HG03095 (cell line): Measurements from ENCODE around the gene FCHSD2.

Source experiments
- ATAC-seq: cut with Tn5 transposase; IDR thresholded peaks from one replicate; pipeline ENCODE4 v1.9.1; 2021; ENCODE audit warnings: moderate library complexity; ENCODE audit not compliant: unreplicated experiment

Gene FCHSD2

DNA sequence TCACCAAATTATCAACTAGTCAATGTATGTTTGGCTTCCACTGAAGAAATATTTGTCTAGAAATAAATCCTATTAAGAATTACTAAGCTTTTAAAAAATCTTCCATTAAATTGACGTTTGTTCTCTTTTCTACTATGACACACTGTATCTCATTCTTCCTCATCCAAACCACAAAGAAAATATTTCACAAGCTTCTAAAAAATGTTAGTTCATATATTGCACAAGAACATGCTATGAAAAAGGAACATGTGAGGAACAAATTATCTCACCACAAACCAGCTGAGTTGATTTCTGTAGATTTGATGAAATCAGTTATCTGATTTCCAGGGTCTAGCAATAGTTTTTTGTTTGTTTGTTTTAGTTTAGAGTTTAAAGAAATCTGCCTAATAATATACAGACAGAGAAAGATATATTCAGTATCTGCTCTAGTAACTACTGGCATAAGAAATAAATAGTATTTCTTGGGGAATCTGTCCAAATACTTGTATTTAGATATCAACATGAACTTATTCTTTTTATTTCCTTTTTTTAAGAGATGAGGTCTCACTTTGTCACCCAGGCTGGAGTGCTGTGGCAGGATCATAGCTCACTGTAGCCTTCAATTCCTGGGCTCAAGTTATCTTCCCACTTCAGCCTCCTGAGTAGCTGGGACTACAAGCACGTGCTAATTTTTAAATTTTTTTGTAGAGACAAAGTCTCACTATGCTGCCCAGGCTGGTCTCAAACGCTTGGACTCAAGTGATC lies 166.2 kb downstream of the FCHSD2 start:
- no peak for ATAC-seq

DNA sequence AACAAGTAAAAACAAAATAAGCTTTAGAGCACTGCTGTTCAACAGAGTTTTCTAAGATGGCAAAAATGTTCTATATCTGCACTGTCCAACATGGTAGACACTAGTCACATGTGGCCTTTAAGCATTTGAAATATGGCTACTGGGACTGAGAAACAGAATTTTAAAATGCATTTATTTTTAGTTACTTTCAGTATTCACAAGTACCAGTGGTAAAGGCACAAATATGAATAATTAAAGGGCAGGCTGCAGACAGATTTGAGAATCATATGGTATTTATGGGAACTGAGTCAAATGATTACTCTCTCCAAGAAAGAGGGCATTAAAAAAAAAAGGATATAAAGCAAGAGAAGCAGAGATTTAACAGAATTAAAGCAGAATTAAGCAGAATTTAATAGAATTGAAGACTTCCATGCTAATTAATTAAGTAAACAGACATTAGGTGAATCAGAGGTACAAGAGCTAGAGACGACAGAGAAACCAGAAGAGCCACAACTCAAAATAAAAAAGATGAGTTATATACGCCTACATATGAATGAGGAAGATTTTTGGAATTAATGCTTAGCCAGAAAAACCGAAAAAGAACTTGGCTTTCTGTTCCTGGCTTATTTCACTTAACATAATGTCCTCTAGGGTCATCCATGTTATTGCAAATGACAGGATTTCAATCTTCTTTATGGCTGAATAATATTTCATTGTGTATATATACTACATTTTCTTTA lies 167.5 kb downstream of the FCHSD2 start:
- no peak for ATAC-seq

DNA sequence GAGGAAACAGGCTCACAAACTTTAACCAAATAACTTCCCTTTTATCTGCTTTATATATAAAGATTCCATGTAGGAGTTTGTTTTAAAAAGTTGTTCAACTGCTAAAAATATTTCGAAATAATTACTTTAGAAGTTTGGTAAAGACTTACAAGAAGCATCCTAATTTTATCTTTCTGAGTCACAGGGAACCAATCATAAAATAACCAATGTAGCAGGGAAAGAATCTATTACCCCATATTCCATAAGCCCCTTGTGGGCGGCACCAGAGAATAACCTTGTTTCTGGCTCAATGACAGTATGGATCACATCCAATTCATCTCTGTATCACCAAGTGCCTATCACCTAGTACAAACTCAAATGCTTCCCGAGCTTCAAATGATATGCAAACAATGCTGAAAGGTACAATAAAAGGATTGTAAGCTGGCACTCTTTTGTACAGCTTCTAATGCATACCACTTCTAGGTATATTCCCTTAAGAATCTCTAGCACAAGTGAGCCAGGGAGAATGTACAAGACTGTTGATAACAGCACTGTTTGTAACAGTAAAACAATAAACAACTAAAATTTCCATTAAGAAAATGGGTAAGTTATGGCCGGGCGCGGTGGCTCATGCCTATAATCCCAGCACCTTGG lies 169.5 kb downstream of the FCHSD2 start:
- no peak for ATAC-seq

DNA sequence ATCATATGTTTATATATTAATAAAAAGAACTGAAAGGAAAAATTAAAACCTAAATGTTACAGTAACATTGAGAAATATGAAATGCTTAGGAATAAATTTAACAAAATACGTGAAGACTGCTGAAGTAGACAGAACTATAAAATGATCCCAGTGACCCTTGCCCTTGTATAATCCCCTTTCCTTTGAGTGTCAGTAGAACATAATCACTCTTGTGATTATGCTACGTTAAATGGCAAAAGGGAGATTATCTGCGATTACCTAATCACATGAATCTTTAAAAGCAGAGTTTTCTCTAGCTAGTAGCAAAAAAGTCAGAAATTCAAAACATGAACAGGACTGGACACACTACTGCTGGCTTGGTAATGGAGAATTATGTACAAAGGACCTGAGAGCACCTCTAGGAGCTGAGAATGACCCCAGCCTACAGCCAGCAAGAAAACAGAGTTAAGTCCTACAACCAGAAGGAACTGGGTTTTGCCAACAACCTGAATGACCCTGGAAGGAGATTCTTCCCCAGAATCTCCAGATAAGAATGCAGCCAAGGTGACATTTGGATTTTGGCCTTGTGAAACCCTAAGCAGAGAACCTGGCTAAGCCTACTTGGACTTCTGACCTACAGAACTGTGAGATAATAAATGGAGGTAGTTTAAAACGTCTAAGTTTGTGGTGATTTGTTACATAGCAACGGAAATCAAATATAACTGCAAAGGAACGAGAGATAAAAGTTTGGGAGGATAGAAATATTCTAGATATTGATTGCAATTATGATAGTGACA lies 170.7 kb downstream of the FCHSD2 start:
- ATAC-seq = no peak

DNA sequence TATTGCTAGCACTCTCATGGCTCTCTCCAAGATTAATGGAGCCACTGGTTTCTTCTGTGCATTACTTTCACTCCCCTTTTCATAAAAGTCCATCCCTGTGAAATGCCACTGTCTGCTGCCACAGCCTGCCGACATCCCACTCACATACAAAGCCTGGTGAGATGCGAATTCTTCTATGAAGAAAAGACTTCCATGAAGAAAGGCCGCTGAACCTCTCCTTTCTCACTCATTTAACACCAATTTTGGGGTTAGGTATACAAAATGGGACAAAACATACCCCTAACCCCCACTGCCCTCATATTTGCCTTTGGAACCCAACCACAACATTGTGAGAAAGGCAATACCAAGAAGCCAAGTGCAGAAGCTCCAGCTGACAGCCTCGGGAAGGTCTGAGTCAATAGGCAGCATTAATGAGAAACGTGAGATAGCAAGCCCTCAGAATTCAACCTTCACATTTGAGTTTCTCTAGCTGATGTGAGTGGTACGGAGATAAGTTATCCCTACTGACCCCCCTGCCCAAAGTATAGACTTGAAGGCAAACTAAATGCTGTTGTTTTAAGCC lies 171.5 kb downstream of the FCHSD2 start:
- ATAC-seq = no peak

DNA sequence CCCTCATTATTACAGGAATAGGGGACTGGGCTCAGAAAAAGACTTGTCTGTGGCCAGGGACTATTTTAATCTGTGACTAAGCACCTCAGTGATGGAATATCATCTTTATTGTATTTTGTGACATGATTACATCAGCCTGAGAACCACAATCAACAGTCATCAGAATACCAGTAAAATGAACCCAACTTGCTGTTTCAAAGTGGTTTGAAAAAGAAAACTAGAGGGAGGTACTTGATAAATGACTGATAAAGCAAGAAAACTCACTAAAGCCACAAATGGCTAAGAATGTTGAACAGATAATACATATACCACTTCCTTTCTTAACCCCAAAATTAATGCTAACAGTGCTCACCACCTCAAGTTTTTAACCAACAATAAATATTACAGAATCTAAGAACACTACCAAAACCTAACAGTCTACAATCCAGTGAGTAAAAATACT lies 172.2 kb downstream of the FCHSD2 start:
- no peak for ATAC-seq

DNA sequence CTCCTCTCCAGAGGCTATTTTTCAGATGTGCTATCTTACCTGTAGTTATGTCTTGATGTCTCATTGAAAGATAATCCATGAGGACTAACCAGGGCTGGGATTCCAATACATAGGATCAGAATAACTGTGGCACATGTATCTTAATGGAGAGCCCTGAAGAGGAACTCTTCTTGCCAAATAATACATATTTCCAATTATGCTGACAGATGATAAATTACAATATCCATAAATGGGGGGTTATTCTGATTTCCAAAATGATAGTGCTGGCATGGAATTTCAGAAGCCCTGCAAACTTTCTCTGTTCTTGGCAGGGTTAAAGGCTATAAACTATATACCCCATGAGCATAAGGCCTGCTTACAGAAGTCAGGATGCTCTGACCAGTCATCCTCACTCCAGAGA lies 173.7 kb downstream of the FCHSD2 start:
- no peak for ATAC-seq

DNA sequence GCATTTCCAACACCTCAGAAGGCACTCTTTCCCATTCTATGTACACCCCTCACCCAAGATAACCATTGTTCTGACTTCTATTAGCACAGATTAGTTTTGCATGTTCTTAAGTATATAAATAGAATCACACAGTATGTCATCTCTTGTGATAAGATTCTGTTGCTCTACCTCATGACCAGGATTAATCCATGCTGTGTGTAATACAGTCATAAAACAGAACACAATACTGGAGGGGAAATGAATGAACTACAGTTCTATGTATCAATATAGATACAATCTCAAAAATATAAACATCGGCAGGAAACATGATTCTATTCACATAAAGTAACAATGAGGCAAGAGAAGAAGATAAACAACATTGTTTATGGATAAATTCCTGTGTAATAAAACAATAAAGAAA lies 176.4 kb downstream of the FCHSD2 start:
- ATAC-seq = no peak

DNA sequence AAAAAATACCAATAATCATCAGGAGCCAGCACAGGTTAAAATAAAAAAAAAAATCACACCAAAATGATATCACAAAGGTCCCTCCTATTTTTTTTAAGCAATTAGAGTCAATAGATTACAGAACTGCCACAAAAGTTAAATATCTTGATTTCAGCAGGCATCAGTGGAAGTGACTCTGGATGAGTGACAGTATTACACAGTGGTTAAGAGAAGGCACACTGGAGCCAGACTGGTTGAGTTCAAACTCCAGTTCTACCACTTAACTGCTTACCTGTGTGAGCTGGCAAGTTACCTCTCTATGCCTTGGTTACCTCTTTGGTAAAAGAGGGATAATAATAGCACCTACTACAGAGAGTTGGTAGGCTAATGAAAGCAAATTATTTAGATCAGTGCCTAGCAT lies 179.4 kb downstream of the FCHSD2 start:
- ATAC-seq = no peak

DNA sequence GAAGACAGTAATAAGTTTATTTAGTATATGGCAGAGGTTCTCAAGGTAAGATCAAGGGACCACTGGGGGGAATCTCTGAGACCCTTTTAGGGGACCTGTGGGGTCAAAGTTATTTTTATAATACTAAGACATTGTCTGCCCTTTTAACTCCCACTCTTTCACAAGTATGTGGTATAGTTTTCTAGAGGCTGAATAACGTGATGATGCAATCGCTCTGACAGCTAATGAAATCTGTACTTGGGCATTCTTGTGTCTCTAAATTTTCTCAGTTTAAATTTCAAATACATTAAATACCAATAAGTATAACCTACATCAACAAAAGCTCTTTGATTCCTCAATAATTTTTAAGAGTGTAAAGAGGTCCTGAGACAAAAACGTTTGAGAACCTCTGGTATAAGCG lies 180.0 kb downstream of the FCHSD2 start:
- no peak for ATAC-seq

DNA sequence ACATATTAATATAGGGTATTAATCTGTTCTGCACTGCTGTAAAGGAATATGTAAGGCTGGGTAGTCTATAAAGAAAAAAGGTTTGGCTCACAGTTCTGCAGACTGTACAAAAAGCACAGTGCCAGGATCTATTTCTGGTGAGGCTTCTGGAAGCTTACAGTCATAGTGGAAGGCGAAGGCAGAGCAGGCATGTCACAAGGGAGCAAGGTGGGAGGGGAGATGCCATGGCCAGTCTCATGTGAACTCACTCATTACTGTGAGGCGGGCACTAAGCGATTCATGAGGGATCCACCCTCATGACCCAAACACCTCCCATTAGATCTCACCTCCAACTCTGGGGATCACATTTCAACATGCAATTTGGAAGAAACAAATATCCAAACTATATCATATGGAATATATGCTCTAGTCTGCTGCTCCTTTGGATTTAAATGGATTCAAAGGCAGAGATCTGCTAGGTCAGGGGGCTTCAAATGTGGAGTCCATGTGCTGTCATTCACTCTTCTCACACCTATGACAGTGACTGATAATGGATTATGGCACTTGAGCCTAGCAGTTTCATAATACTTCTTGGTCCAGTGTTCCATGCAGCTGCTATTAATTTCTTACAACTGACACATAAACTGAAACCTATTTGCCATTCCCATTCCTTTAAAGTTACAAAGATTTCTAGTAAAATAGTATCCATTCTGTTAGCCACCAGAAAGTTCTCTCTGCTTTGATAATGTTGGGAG lies 182.0 kb downstream of the FCHSD2 start:
- no peak for ATAC-seq

DNA sequence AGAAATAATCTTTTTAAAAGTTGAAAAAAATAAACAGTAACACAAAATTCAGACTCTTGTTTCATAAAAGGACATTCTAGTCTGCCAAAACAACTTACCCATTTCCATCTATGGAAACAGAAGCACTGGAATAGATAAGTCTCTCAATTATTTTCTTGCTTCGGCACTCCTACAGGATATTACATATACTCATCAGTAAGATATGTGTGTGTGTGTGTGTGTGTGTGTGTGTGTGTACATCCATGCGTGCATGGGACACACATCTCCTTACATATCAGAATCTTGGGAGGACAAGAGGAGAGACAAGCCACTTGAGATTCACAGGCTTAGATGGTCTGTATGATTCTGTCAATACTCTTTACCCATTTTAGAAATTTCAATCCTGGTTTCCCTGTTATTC lies 183.3 kb downstream of the FCHSD2 start:
- no peak for ATAC-seq

DNA sequence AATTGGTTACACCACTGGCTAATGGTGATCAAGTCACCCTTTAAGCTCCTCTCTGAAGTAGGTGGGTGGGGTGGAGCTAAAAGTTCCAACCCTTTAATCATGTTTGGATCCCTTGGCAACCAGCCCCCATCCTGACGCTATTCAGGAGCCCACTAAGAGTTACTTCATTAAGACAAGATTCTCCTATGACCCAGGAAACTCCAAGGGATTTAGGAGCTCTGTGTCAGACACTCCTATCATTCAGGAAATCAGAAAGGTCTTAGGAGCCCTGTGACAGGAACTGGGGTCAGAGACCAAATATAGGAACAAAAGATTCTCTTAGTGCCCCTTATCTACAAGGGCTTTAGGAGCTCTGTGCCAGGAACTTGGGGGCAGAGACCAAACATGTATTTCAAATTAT lies 186.7 kb downstream of the FCHSD2 start:
- no peak for ATAC-seq

DNA sequence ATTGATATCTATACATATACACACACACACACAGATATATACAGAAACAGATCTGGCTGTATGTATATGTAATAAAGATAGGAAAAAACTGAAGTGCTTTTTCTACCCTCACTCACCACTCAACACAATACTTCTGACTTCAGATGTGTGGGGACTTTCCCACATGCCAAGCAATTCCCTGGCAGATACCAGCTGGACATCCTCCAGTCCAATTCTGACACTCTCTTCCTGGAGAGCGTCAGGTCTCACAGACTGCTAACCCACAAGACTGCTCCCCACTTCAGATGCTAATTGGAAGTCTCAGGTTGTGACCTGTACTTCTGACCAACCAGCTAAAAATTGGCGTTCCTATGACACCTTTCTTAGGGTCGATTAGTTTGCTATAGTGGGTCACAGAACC lies 187.3 kb downstream of the FCHSD2 start:
- ATAC-seq = no peak

DNA sequence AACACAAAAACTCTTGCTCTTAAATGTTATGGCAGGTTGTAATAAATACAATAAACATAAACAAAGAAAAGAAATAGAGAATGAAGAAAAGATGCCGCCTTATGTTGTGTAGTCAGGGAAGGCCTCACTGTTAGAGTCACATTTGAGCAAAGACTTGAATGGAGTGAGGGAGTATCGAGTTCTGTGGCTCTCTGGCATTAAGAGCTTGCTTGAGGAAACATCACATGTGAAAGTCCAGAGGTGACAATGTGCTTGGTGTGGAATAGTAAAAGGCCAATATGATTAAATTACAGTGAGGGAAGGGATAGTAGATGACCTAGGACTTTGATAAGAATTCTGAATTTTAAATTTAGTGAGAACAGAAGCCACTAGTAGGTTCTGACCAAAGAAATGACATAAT lies 188.5 kb downstream of the FCHSD2 start:
- ATAC-seq = no peak

DNA sequence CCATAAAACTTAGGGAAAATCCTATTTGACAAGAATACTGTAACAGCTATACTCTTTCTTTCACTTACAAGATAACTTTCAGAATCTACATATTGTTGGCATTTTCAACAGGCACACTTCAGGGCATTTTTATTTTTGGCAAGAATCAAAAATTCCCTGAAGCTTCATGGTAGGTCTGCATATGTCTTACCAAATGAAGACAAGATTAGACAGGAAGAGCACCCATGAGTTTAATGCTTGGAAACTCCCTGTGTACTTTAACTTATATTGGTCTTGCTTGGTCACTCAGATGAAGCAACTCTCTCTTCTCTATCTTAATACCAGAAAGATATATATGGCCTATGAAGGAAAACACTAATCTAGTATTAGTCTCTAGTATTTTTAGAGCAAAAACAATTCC lies 190.2 kb downstream of the FCHSD2 start:
- ATAC-seq = no peak

DNA sequence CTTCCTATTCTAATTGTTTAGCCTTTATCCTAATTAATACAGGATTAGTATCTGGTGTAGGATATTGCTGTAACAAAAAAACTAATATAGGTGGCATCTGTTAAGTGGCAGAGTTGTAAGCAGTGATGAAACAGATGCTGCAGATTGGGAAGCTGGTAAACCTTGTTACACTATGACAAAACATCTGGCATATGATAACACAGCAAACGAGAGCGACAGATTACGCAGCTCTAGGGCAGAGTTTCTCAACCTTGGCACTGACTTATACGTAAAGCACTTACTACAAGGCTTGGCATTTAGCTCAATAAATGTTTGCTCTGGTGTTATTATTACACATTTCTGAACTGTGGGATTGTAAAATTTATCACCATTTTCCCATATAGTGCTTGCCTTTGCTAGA lies 190.9 kb downstream of the FCHSD2 start:
- no peak for ATAC-seq

DNA sequence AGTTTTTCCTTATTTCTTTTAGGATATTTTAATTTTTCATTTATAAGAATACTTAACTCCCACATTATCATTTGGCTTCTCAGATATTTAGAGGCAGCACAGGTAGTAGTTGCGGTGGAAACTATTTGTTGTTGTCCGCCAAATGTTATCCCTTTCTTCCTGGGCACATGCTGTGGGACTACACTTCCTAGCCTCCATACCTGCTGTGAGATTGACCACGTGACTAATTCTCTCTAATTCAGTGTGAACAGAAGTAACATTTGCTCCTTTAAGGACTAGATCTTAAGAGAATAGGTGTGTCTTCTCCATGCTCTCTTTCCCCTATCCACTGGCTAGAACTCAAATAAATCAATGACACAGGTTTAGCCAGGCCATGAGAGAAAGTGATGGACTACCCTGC lies 191.4 kb downstream of the FCHSD2 start:
- no peak for ATAC-seq

DNA sequence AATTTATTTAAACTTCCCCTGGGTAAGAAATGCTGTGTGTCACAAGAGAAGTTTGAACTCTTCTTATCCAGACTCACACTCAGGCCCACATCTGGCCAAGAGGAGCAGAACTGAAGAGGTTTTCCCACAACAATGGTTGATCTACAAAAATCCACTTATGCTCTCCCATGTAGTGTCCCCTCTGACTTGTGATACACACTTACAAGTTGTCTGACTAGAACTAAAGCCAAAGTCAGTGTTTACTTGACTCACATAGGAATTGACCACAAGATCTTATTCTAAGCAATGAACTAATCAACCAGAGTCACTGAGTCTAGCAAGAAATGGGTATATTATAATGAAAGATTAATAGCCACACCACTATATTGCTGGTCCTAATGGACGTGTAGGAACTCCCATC lies 194.9 kb downstream of the FCHSD2 start:
- ATAC-seq = no peak

DNA sequence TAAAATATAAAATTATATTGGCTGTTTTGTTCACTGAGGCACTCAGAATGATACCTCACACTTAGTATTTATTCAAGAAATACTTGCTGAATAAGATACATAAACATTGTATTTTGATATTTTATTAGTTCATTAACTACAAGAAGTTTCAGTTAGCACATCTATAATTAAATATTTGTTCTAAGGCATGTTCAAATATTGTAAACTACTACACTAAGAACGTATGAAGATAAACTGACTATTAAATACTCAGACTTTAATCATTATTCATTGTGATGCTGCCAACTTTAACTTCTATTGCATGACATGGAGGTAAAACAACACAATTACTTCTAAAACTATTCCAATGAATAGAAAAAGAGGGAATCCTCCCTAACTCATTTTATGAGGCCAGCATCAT lies 198.5 kb downstream of the FCHSD2 start:
- no peak for ATAC-seq
